ENCODE data around the gene CLCF1. TPM values are rescaled to one million over a fixed set of nuclear protein-coding genes. Genes with fewer than 3 reads are reported as not detected.

CLCF1 gene
- total RNA-seq, 3 donors from 2014 or later, result 3.2 to 11.1 (median 10.2) TPM

DNA sequence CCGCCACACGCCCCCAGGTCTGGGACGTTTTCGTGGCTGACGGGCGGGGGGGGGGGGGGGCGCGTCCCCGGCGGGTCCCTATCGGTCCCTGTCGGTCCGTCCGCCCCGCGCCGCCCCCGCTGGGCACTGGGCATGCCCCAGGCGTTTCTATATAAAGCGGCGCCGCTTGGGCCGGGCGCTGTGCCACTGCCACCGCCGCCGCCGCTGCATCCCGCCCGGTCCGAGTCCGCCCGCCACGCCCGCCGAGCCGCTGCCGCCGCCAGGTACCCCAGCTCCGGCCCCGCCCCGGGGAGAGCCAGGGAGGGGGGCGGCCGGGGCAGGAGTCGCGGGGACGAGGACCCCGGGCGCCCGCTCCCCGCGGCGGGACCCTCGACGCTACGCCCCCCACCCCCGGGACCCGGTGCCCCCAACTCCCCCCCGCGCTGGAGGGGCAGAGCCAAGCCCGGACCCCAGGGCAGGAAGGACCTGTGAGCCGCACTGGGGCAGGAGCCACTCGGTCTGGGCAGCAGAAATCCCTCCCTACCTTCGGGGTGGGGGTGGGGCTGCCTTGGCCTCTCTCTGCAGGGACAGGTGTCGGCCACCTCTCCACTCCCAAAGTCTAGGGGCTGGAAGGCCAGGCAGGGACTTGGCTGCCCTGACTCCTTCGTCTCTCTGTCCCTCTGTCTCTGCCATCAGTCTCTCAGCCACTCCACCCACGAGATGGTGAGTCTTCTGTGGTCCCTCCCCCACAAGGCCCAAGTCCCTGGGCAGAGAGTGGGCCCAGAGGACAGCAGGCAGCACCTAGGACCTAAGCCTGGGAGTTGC, 42.3 kb upstream of the CLCF1 start, which contains the start of gene CARNS1:
Gene CARNS1, plus strand, starts transcription at position 178 of the 804 bp plus-strand sequence. Its CDS starts 522 bp downstream, at position 700.
- Histone ChIP-seq H3K27ac (peak within 1 kb of the TSS; percentile 68 to 83), H3K9me3 (no peaks in the 10 kb centered on the region), H3K36me3 (no peaks in the 10 kb centered on the region), H3K4me3 (peak within 1 kb of the TSS; percentile 12 to 63 (median 45)), H3K4me1 (peaks cover 10 to 13% of the 10 kb centered on the region in 2 donors), H3K27me3 (peaks cover 0 to 13% of the 10 kb centered on the region in 2 donors)
- TF ChIP-seq POLR2AphosphoS5 (IDR thresholded peaks at IDR 0.05), result no peak
- no peak for TF ChIP-seq POLR2A (IDR thresholded peaks at IDR 0.05)
- intact Hi-C loops (cut with DNase I; ENCODE audit: low total_unique reads), result no loop called here
- no peak for DNase-seq (ENCODE audit: low spot score in 2 of 2)

DNA sequence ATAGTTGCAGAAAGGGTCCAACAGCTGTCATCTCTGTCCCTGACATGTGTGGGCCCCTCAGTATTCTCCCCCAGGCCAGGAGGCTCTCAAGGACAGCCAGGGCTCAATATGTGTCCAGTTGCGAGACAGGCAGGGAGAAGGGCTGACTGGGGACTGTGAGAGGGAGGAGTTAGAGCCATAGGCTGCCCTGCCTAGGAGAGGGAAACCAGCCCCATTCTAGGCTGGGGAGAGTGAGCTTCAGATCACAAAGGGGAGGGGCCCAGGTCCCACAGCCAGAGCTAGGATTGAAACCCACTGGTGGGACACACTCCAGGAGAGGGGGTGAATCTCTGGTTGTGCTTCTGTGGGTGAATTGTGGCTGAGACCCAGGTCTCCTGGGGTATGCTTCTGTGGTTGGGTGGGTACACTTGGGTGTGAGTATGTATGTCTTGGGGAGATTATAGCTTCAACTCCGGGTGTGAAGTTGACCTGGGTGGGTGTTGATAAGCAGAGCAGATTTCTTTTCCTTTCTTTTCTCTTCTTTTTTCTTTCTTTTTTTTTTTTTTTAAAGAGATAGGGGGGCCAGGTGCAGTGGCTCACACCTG, 40.0 kb upstream of the CLCF1 start:
- TF ChIP-seq POLR2A (IDR thresholded peaks at IDR 0.05), result no peak
- TF ChIP-seq CTCF (IDR thresholded peaks at IDR 0.05), result no peak
- TF ChIP-seq POLR2AphosphoS5 (IDR thresholded peaks at IDR 0.05), result no peak
- Histone ChIP-seq H3K36me3 (no peaks in the 10 kb centered on the region), H3K4me3 (no peak overlapping the region), H3K9me3 (no peaks in the 10 kb centered on the region), H3K27ac (no peak overlapping the region), H3K4me1 (peaks cover under 1 to 6% of the 10 kb centered on the region in 2 donors), H3K27me3 (peaks cover 0 to 15% of the 10 kb centered on the region in 2 donors)
- DNase-seq (ENCODE audit: low spot score in 2 of 2), result no peak
- intact Hi-C loops (cut with DNase I; ENCODE audit: low total_unique reads), result no loop called here

DNA sequence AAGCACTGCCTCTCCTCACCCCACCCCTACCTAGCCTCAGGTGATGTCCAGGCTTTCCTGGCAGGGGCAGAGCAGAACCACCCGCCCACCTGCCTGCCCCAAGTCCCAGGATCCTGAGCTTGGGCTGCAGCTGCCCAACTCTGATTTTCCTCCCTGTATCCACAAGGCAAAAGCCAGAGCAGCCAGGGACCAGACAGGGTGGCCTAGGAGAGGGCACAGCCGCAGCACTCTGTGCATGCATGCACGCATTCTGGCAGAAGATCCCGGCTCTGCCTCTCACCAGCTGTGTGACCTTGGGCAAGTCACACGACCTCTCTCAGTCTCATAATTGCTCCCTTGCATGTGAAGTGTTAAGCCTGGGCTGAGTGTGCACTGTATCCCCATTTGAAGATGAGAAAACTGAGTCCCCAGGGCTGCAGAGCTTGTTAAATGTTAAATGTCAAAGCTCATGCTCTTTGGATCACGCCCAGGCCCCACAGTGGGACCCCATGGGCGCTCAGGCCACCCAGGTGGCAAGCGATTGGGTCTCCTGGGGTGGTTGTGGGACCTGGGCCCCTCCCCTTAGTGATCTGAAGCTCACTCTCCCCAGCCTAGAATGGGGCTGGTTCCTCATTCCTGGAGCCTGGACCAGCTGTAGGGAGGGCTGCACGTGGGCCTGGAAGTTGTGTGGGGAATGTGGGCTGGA, 39.2 kb upstream of the CLCF1 start:
- H3K4me1 ChIP-seq, result peaks cover 0 to 6% of the 10 kb centered on the region in 2 donors
- H3K36me3 ChIP-seq, result no peaks in the 10 kb centered on the region
- H3K4me3 ChIP-seq, result no peak overlapping the region
- DNase-seq (ENCODE audit: low spot score in 2 of 2), result no peak
- no peaks in the 10 kb centered on the region for H3K9me3 ChIP-seq
- no peak overlapping the region for H3K27ac ChIP-seq
- peaks cover 0 to 15% of the 10 kb centered on the region in 2 donors for H3K27me3 ChIP-seq
- intact Hi-C loops (cut with DNase I; ENCODE audit: low total_unique reads), result no loop called here
- TF ChIP-seq POLR2A (IDR thresholded peaks at IDR 0.05) (no peak), POLR2AphosphoS5 (IDR thresholded peaks at IDR 0.05) (no peak), CTCF (IDR thresholded peaks at IDR 0.05) (no peak)

DNA sequence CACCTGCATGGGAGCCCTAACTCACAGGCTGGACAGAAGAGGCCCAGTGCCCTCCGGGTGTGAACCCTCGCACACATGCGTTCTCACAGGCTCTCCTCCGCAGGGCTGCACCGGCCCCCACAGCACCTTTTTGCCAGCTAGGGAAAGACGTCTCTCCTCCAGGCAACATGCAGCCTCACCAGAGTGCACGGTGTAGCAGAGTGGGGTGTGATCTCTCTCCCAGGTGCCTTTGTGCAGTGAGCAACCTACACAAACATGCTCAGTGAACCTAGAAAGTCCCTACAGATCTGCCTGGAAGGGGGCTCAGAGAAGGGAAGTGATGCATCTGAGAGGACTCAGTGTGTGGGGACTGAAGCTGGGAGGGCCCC, 38.4 kb upstream of the CLCF1 start:
- DNase-seq (ENCODE audit: low spot score in 2 of 2), result no peak
- Histone ChIP-seq H3K4me3 (no peak overlapping the region), H3K9me3 (no peaks in the 10 kb centered on the region), H3K36me3 (no peaks in the 10 kb centered on the region), H3K27ac (no peak overlapping the region), H3K4me1 (peaks cover 0 to 6% of the 10 kb centered on the region in 2 donors), H3K27me3 (peaks cover 0 to 15% of the 10 kb centered on the region in 2 donors)
- intact Hi-C loops (cut with DNase I; ENCODE audit: low total_unique reads), result no loop called here
- TF ChIP-seq POLR2AphosphoS5 (IDR thresholded peaks at IDR 0.05), result no peak
- TF ChIP-seq CTCF (IDR thresholded peaks at IDR 0.05), result no peak
- TF ChIP-seq POLR2A (IDR thresholded peaks at IDR 0.05), result no peak

GRCh38 chr11:67410984-67411784, 37.8 kb upstream of the CLCF1 start:
- H3K4me3 ChIP-seq, result no peak overlapping the region
- H3K27me3 ChIP-seq, result peaks cover 0 to 15% of the 10 kb centered on the region in 2 donors
- no peaks in the 10 kb centered on the region for H3K9me3 ChIP-seq
- no peak for DNase-seq (ENCODE audit: low spot score in 2 of 2)
- intact Hi-C loops (cut with DNase I; ENCODE audit: low total_unique reads), result no loop called here
- peaks cover 0 to 6% of the 10 kb centered on the region in 2 donors for H3K4me1 ChIP-seq
- H3K27ac ChIP-seq, result no peak overlapping the region
- TF ChIP-seq POLR2AphosphoS5 (IDR thresholded peaks at IDR 0.05) (no peak), POLR2A (IDR thresholded peaks at IDR 0.05) (no peak), CTCF (IDR thresholded peaks at IDR 0.05) (no peak)
- H3K36me3 ChIP-seq, result no peaks in the 10 kb centered on the region
